ENCODE data around the gene SLC52A3.

SLC52A3 gene

DNA sequence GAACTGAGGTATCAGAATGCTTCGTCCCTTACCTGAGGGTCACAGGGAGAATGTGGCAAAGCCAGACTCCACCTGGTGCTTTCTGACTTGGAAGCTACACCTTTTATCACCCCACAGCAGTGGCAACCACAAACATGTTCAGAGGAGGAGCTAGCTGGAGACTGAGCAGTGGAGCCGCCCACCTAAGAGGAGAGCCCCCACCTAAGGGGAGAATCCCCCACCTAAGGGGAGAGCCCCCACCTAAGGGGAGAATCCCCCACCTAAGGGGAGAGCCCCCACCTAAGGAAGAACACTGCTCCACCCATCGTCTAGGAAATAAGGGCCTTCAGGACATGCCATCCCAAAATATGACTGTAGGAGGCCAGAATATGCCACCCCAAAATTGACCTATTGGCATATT is 4.0 kb downstream of the SLC52A3 start:
- no peak for DNase-seq

DNA sequence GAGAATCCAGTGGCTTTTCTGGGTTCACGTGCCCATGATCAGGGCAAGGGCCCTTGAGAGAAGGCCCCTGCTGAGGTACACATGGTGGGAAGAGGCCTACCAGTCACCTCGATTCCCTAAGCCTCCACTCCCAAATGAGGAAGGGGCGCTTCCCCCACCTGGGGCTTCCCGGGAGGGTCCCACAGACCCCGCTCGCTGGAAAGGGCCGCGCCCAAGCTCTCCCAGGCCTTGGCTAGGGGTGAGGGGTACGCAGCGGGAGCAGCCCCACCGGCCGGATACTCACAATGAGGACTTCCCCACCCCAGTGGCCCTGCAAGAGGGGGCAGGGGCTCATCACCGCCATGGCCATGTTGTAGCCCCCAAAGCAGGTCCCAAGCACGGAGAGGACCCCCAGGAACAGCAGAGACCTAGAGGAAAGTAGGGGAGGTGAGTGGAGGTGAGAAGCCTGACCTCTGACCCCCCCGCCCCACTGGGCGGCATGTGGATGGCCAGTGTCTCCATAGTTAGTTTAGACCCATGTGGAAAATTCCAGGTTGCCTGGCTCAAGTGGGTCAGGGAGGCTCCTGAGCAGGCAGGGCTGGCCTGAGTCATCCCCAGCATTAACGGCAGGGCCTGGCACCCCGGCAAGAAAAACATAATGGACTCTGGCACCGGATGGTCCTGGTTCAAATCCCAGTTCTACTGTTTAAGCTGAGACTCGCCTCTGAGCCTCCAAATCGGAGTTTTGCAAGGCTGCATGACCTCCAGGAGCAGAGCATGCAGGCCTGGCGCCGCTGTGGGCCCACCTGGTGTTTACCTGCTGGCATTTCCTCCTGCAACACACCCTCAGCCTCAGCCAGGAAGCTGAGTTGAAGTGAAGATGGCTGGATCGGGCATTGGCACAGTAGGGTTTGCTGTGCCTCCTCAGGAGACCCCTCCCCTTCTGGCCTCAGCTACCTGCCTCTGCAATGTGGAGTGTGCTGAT is 6.6 kb downstream of the SLC52A3 start:
- DNase-seq: no peak

DNA sequence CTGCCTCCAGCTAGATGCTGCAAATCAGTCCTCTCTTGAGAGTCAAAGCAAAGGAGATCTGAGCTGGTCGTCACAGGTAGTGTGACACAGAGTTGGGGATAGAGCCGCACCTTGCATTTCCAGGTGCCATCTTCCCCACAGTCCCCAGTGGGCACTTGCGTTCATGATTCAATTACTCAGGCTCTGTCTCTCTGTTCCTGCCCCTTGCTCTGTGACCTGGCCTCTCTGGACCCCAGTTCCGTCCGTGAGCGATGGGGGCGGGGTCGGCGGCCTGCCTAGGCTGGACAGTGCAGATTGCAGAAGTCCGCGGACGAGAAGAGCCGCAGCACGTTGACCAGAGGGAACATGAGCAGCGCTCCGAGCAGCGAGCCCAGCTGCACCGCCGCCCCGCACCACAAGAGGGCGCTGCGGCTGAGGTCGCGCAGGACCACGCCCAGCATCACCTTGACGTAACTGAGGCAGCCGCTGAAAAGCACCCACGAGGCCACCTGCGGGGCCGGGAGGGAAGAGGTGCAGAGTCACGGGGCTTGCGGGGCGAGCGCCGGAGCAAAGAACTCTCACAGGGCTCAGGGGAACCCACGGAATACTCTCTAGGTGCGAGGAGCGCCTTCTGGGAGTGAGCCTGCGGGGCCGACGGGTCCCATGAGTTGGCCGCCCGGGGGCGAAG is 7.4 kb downstream of the SLC52A3 start:
- DNase-seq: peak in 1 of 2 experiments; percentile 41

DNA sequence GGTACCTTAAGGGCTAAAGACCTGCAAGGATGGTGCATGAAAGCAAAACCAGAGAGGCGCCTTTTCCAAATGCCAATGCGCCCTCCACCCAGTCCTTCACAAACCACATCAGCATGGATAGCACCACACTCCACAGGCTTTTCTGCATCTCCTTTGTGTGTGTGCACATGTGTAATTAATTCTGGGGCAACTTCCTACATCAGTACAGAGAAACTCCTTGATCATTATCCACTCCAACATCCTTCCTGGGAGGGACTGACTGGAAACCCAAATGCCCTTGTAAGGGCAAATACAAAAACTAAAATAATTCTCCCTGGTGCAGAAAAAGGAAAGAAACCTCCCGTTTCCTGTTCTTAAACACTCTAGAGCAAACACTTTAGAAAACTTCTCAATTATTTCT is 10.8 kb downstream of the SLC52A3 start:
- DNase-seq: no peak

DNA sequence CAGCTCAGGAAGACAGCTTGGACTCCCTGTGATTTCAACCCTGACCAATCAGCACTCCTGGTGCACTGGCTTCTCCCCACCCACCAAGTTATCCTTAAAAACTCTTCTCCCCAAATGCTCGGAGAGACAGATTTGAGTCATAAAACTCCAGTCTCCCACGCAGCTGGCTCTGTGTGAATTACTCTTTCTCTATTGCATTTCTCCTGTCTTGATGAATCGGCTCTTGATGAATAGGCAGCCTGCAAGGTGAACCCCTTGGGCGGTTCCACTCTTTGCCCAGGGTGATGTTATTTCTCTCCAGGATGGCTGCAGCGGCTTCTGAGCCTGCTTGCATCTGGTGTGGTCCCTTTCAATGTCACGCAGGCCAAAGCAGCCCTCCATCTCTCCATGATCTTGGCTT is 12.4 kb downstream of the SLC52A3 start:
- no peak for DNase-seq

DNA sequence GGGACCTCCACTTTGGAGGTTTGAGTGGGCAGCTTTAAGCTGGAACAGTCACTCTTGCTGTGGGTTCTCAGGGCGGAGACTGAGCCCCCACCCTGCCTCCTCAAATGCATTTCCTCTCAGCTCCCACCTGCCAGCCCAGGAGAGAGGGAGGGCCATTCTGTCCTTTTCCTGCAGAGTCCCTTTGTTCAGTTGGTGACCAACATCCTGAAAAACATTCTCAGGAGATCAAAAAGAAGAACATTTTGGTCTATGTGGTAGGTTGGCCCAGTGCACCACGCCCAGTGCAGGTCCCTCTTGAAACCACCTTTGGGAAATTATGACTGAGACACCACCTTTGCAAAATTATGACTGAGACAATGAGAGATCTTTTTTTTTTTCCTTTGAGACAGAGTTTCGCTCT is 13.4 kb downstream of the SLC52A3 start:
- no peak for DNase-seq

DNA sequence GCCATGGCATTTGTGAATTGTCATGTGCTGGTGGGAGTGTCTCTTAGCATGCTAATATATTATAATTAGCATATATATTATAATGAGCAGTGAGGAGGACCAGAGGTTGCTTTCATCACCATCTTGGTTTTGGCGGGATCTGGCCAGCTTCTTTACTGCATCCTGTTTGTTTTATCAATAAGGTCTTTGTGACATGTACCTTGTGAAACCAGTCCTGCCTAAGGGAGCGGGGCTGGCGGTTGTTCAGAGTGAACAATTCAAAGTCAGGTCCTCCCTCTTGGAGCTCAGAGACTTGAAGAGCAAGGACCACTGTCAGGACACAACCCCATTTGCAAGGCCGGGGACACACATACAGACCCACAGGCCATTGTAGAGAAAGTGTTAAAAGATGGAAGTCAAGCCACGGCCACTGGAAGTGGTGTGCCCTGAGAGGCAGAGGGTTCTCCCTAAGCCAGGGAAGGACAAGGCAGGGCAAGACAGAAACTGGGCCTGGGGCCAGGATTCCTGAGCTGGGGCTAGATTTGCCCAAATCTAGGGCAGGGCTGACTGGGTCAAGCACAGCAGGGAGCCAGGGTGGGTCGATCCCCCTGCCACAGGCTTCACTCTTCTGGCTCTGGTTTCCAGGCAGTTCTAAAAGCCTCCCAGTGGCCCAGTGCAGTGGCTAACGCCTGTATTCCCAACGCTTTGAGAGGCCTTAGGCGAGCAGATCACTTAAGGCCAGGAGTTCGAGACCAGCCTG is 14.2 kb downstream of the SLC52A3 start:
- DNase-seq: peak in 1 of 2 experiments; percentile 25

DNA sequence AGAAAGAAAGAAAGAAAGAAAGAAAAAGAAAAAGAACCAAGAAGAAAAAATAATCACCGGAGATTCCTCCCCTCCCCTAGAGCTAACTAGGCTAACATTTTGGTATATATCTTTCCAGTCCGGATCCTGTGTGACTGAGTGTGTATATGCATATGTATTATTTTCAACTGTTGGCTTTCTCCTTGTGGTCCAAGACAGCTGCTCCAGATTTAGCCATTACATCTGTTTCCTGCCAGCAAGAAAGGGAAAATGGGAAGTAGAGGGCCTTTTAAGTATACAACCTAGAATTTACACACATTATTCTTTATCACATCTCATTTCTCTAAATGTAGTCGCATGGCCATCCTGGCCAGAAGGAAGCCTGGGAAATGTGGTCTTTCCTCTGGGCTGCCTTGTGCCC is 15.2 kb downstream of the SLC52A3 start:
- DNase-seq: no peak

DNA sequence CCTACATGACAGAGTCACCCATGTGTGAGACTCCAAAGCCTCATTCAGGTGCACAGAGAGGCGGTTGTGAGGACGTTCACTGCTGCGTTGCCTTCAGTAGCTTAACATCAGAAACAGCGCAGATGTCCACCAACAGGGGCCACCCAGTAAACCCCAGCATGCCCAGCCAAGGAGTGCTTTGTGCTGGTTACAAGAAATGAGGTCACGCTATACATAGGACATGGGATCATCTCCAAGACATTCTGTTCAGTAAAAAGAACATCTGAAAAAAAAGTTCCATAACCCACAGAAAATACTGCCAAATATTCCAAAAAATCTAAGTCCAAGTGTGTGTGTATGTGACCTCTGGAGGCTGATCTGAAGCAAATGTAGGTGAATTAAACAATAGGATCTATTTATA is 16.0 kb downstream of the SLC52A3 start:
- DNase-seq: no peak

DNA sequence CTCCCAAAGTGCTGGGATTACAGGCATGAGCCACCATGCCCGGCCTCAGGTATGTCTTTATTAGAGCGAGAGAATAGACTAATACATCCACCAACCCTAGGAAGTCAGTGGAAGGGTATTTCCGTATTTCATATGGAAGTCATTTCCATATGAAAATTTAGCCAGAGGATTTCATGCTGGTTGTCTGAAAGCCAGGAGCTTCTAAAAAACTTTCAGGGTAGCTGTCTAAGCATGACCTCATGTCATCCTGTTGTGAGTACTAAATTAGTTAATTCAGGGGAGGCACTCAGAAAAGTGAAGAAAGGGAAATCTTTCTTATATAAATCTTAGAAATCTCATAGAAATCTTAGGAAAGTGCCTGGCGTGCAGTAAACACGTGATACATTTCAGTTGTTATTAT is 16.5 kb downstream of the SLC52A3 start:
- peak in 1 of 2 experiments; percentile 36 for DNase-seq

DNA sequence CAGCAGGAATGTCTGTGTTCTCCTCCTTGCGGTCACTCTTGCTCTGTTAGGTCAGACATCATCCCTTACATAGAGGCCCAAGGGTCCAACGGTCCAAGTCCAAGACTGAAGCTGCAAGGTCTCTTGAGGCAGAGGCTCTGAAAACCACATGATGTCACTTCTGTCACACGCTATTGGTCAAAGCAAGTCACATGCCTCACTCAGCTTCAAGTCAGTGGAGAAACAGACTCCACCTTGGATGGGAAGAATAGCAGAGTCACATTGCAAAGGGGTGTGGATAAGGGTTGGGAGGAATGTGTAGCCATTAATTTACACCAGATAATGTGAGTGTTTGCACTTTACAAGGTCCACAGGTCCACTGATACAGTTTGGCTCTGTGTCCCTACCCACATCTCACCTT is 17.5 kb downstream of the SLC52A3 start:
- no peak for DNase-seq

DNA sequence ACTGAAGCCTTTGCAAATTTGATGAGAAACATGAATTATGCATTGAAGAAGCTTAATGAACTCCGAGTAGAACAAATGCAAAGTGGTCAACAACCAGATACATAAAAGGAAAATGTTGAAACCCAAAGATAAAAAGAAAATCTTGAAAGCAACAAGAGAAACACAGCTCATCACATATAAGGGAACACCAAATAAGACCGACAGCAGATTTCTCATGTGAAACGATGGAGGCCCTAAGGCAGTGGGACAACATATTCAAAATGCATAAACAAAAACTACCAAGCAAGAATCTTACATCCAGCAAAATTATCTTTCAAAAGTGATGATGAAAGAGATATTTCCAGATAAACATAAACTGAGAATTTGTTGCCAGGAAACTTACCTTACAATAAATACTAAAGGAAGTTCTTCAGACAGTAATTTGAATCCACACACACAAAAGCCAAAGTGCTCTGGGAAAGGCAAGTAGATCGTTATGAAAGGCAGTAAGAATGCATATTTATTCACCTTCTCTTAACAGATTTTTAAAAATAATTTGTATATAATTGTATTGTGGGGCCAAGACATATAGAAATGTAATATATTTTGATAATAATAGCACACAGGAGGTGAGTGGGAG is 22.5 kb downstream of the SLC52A3 start:
- no peak for DNase-seq

DNA sequence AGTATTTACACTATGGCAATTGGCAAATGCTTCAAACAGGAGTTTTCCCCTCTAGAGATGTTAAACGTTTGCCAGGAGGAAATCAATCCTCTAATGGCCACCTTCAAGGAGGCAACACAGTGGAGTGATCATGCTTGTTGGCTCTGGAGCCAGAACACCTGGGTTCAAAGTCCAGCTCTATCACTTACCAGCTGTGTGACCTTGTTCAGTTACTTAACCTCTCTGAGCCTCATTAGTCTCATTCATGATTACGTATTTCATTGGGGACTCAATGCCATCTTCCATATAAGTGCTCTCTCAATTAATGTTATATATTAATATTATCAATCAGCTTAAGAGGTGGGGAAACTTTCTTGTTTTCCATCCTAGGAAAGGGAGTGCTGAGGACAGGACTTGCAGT is 26.1 kb downstream of the SLC52A3 start:
- DNase-seq: no peak

DNA sequence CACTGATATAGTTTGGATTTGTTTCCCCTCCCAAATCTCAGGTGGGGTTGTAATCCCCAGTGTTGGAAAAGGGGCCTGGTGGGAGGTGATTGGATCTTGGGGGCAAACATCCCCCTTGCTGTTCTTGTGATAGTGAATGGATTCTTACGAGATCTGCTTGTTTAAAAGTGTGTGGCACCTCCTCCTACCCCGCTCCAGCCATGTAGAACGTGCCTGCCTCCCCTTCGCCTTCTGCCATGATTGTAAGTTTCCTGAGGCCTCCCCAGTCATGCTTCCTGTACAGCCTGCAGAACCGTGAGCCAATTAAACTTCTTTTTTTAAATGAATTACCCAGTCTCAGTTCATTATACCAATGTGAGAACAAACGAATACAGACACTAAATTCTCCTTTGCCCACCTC is 26.7 kb downstream of the SLC52A3 start:
- DNase-seq: no peak

DNA sequence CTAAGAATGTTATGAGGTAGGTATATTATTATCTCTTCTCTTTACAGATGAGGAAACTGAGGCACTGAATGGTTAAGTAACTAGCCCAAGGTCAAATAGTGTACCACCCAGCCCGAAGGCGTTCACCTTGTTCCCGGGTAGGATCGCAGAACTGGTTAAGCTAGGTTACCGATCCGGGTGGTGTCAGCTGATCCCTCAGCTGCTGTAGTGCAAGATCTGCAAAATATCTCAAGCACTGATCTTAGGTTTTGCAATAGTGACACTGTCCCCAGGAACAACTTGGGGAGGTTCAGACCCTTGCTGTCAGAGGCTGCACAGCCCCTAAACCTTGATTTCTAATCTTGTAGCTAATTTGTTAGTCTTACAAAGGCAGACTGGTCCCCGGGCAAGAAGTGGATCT is 28.1 kb downstream of the SLC52A3 start:
- DNase-seq: peak in 1 of 2 experiments; percentile 34

DNA sequence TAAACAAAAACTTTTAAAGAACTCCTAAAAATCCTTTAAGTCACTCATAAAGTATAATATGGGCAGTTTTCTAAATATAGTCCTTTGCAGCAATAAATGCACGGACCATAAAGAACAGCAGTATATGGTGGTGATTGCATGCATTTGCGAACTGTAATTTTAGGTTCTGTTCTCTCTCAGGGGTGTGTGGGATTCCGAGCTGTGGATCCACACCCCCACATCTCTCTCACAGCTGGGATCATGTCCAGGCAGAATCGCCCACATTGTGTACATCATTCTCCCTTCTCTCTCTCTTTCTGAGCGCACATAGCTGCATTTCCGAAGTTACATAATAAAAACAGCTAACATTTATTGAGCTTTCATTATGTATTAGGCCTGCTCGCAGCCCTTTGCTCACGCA is 28.6 kb downstream of the SLC52A3 start:
- DNase-seq: no peak

DNA sequence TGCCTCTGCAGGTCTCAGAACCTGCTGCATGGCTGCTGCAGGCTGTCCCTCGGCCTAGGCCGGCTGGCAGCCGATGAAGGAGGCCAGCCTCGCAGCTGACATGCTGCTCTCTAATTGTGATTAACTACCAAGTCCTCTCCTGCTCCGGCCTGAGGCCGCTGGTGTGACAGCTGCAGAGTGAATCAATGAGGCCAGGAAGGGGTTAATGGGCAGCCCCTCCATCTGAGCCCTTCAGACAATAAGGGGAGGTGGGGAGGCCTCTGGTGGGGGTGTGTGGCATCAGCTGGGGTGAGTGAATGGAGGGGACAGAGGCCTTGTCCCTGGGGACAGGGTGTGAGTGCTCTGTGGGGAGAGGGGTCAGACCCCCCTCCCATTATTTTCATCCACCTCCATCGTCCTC is 34.4 kb downstream of the SLC52A3 start:
- DNase-seq: no peak

DNA sequence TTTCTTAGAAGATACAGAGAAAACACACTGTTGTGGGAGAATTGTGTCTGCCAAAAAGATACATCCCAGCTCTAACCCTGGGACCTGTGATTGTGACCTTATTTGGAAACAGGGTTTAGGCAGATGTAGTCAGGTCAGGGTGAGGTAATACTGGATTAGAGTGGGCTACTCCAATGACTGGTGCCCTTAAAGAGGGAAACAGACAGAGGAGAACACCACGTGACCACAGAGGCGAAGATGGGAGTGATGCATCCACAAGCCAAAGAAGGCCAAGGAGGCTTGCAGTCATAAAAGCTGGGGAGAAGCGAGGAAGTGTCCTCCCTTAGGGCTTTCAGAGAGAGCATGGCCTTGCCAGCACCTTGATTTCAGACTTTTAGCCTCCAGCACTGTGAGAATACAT is 35.6 kb downstream of the SLC52A3 start:
- no peak for DNase-seq

DNA sequence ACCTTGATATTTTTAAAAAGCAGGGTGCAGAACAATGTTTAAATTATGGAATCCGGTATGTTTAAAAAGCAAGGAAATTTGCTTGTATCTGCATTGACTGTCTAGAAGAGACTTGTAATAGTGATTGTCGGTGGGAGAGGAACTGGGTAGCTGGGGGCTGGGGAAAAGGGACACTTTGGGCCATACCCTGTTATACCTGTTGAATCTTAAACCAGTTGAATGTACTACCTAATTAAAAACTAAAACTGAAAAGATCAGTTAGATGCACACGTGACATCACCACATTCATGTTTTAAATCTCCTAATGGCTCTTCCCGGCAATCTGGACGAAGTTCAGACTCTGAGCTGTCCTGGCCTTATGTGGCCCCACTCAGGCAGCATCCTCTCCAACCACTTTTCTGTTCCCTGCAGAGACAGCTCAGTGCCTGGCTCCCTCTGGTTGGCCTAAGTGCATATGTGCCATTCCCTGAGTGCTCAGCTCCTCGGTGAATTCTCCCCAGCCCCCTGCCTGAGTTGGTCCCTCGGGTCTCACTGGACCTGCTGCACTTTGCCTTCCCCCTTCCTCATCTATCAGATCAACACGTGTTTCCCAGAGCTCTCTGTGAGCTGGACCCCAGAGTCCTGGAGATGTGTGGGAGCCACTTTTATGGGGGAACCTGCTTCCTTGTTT is 36.3 kb downstream of the SLC52A3 start:
- DNase-seq: no peak

DNA sequence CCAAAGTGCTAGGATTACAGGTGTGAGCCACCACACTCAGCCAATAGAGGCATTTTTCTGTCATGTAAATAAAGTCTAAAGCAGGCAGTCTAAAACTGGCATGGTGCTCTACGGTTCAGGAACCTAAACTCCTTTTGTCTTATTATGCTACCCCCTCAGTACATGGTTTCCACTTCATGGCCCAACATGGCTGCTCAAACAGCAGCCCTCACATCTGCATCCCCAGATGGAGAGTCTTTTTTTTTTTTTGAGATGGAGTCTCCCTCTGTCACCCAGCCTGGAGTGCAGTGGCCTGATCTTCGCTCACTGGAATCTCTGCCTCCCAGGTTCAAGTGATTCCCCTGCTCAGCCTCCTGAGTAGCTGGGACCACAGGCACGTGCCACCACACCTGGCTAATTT is 38.3 kb downstream of the SLC52A3 start:
- DNase-seq: no peak

DNA sequence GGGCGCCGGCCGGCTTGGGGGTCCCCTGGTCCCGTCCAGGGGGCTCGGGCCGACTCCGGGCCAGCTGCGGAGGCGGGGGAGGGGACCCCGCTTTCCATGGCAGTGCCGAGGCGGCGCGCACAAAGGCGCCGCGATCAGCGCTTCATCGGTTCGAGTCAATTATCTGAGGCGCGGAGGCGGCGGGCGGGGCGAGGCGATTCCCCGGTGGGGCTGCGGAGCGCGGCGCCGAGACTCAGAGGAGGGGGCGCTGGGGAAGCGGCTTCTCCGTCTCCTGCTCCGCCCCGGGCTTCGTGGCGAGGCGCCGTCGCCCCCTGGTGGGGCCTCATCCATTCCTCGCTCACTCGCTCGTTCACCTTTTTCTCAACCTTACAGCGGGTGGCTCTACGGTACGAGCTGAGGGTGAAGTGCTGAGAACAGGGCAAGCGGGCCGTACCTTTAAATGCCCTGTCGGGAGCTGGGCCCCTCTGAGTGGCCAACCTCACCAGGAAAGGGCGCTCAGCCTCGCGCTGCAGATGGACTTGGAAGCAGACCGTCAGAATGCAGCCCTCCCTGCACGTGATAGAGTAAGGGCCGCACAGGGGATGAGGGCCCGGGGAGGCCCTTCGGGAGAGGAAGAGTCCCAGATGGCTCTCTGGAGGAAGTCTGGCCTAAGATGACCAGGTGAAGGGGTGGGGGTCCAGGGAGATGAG is 39.9 kb downstream of the SLC52A3 start:
- peak; percentile 49 to 96 for DNase-seq

DNA sequence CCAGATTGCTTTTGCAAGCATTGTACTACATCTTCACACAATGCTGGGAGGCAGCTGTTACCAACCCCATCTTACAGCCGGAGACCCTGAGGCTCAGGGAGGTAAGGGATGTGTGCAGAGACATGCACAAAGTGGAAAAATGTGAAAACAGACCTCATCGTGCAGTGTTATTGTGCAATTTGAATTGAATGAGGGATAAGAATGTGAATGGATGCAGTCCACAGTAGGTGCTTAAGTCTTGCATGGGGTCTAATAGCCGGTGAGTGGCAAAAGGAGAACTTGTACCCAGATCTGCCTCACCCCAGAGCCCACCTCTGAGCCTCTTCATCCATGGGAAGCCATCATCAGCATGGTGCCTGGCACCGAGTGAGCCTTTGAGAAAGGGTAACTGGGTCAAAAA is 42.1 kb downstream of the SLC52A3 start:
- DNase-seq: no peak

All from NCI-H526 (cell line).